Measurements from ENCODE around the gene ZNF678.
"Not testable (repeated sequence)": the region's sequence is repeated elsewhere in the genome, so short reads cannot be mapped to it uniquely, and the experiment has no call there.

ZNF678 gene

DNA sequence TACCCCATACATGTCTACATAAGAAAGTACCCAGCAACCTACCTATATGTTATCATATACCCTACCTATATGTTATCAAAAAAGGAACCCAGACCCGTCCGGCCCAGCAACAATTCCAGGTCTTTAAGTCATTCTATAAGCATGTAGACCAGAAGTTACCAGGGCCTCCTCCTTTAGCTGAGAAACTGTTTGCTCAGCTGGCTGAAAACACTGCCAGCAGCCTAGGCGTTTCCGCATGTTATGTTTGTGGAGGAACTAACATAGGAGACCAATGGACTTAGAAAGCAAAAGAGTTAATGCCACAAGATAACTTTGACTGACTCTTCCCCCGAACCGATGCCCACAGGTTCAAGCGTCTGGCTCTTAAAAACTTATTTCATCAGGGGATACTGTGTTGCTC lies 7.1 kb upstream of the ZNF678 start:
- DNase-seq, result no peak

DNA sequence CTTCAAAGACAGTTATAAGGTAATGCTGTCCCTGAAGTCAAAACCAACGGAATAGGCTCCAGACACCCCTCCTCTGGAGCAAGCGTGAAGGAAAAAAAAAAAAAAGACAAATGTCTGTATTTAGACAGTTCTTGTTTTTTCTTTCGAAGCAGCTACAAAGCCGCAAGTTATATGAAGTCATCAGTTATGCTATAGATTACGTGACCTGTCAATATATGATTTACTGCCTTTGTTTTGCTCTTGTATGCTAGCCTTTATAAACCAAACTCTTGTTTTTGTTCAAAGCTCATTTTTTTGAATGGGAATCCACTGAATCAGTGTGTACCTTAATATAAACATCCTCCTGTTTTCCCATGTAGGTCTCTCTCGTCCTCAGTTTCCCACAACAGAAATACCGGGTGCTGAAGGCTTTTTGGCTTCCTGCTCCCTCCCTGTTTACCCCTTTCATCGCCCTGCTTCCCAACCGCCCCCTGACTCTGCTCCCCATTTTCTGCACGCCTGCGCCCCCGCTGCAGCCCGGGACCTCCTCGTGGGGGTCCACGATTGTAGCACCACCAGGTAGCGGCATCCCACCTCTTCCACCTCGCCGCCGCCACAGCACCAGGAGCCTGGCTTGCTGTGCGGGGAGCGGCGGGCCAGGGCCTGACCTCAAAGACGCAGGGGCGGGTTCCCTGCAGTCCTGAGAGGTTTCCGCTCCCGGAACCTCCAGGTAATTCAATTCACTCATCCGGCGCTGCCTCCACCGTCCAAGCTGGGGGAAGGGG lies 5.2 kb upstream of the ZNF678 start:
- DNase-seq, result no peak

DNA sequence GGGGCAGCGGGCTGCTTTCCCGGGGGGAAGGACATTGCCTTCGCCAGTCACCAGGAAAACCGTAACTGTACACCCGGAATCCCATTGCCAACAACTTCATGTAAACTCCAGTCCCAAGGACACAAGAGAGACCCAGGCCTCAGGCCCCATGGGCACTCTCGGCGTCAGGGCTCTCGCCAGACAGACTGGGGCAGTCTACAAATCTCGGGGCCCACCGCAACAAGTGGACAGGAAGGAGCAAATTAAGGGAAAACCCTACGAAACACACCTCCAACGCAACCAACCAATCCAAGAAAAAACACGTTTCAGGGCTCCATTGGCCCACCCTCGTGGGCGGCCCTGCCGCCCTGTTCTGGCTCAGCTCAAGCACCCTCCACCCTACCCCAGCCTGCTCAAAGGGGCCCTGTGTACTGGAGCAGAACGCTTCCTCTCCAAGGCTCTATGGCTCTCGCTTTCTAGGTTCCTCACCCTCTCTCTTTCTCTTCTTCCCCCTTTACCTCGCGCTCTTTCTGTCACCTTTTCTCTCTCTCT lies 4.6 kb upstream of the ZNF678 start:
- no peak for DNase-seq

DNA sequence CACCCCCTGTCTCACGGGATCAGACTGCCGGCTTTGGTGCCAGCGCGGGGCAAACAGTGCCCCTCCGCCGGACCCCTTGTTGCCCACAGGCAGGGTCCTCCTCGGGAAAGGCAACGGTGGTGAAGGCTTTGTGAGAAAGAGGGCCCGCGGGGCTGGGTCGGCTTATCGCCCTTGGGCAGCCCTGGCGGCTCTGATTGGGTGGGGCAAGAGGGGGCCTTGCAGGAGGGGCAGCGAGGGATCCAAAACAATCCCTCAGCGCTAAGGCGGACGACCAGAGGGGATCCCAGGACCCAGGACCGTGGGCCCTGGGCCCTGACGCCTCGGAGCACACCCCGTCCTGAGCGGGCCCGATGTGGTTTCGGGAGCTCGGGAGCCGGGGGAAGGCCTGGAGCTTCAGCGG lies 3.9 kb upstream of the ZNF678 start:
- DNase-seq, result no peak

DNA sequence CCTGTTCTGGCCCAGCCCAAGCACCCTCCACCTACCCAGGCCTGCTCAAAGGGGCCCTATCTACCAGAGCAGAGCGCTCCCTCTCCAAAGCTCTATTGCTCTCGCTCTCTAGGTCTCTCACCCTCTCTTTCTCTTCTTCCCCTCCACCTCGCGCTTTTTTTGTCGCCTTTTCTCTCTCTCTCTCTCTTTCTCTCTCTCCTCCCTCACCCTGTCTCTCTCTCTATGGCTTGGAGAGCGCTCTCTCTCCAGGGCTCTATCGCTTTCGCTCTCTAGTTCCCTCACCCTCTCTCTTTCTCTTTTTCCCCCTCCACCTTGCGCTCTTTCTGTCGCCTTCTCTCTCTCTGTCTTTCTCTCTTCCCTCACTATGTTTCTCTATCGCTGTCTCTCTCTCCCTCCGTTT lies 3.4 kb upstream of the ZNF678 start:
- no peak for DNase-seq

DNA sequence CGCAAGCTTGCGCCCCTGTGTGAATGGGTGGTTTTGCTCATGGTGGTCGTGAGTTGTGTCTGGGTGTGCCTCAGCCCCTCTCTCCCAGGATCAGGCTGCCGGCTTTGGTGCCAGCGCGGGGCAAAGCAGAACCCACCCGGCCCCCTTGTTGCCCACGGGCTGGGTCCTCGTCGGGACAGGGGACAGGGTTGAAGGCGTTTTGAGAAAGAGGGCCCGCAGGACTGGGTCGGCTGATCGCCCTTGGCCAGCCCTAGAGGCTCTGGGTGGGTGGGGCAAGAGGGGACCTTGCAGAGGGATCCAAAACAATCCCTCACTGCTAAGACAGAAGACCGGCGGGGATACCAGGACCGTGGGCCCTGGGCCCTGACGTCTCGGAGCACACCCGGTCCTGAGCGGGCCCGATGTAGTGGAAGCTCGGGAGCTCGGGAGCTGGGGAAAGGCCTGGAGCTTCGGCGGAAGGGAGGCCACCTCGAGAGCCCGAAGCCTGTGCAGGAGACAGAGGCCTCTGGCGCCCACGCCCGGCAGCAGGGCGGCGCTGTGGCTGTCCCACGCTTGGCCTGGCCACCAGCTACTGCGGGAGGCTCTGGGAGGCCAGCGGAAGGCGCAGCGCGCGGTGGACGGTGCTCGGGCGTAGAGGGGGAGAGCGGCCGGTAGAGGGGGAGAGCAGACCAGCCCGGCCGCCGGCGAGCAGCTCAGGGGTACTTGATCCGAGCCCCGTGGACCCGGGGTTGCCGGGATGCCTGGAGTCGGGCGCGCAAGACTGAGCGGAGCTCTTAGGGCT lies 2.8 kb upstream of the ZNF678 start:
- DNase-seq, result no peak

DNA sequence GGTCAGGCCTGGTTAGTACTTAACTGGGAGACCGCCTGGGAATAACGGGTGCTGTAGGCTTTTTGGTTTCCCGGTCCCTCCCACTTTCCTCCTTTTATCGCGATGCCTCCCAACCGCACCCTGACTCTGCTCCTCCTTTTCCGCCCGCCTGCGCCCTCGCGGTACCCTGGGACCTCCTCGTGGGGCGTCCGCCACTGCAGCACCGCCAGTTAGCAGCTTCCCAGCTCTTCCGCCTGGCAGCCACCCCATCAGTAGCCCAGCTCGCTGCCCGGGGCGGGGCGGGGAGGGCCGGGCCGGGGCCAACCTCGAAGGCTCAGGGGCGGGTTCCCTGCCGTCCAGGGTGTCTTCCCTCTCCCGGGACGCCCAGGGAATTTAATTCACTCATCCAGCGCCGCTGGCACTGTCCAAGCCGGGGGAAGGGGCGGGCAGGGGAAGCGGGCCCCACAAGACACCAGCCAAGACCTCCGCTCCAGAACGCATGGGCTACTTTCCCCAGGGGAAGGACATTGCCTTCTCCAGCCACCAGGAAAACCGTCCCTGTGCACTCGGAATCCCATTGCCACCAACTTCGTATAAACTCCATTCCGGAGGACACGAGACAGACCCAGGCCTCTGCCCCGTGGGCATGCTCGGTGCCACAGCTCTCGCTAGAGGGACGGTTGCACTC lies 2.0 kb upstream of the ZNF678 start:
- no peak for DNase-seq

DNA sequence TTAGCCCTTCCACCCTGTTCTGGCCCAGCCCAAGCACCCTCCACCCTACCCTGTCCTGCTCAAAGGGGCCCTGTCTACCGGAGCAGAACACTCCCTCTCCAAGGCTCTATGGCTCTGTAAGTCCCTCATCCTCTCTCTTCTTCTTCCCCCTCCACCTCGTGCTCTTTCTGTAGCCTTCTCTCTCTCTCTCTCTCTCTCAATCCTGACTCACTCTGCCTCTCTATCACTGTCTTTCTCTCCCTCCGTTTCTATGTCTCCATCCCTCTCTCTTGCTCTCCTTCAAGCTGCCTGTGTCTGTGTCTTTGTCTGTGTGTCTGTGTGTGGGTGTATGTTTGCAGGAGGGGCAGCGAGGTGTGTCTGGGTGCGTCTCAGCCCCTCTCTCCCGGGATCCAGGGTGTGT lies 1.3 kb upstream of the ZNF678 start:
- DNase-seq, result no peak

DNA sequence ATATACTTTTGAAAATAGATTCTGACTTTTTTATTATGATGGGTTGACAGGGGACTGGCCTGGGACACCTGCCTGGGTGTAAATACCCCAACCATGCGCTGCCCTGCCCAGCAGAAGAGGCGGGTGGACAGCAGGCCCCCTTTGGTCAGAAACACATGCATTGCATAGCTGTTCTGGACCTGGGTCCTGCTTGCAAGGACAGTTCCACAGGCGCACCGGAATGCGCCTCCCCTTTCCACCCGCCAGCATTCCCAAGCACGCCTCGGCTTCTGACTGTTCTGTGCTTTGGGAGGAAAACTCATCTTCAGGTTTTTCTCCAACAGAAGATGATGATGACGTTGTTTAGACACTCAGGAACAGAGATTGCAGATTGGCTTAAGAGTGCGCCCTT lies 428 bp upstream of the ZNF678 start:
- DNase-seq, result no peak

DNA sequence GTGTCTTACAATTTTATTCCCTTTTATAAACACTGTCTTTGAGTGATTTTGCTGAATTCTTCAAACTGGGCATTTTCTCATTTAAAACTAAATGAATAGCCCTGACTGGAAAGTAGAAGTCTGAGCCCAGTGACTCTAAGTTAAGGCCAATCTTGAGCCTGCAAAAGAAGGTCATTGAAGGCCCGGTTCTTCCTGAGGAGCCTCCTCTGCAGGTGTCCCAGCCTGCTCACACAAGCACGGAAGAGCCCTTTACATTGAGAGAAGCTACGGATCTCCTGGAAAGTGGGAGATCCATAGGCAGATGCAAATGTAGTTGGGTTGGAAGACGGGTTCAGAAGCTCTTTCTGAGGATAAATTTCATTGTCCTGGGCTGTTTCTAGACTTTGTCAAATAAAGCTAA lies 3.9 kb downstream of the ZNF678 start:
- DNase-seq, result no peak

DNA sequence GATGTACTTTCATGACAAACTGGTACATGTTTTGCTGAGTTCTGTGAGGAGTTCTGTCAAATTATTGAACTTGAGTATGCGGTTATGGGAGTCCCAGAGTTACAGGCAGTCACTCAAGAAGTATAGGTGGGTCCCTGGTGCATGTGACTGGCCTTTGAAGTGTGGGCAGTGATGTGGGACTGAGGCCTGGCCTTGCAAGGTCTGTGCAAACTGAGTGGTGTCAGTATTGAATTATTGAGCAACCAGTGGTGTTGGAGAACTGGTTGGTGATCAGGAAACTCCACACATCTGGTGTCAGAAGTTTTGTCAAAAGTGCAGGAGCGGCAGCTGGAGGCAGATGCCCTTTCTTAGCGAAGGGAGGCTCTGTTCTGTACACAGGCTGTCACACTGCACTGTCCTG lies 5.2 kb downstream of the ZNF678 start:
- no peak for DNase-seq

DNA sequence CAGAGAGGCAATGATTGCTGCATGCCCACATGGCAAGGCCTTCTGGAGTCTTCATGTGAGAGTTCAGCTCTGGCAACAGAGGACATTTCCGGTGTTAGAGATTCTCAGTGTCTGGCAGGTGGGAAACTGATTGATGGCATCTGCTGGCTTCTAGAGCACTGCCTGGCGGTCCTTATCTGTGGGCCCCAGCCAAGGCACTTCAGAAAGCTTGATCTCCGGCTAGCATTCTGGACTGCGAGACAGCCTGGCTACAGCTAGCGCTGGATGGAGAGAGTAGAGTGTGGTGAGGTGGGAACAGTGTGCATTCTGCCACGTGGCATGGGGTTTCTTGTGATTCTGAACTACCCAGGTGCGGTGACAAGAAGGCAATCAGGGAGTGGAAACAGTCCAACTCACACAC lies 9.4 kb downstream of the ZNF678 start:
- no peak for DNase-seq

DNA sequence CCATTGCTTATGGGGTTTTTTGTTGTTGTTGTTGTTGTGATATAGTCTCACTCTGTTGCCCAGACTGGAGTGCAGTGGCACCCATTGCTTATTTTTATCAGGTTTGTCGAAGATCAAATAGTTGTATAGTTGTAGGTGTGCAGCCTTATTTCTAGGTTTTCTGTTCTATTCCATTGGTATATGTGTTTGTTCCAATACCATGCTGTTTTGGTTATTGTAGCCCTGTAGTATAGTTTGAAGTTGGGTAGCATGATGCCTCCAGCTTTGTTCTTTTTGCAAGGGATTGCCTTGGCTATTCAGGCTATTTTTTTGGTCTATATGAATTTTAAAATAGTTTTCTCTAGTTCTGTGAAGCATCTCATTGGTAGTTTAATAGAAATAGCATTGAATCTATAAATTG lies 11.6 kb downstream of the ZNF678 start:
- DNase-seq, result no peak

DNA sequence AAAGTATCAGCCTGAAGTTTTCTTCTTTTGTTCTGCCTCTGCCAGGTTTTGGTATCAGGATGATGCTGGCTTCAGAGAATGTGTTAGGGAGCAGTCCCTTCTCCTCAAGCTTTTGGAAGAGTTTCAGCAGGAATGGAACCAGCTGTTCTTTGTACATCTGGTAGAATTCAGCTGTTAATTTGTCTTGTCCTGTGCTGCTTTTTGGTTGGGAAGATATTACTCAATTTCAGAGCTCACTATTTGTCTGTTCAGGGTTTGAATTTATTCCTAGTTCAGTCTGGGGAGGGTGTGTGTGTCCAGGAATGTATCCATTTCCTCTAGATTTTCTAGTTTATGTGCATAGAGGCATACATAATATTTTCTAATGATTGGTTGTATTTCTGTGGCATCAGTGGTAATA lies 12.8 kb downstream of the ZNF678 start:
- no peak for DNase-seq

DNA sequence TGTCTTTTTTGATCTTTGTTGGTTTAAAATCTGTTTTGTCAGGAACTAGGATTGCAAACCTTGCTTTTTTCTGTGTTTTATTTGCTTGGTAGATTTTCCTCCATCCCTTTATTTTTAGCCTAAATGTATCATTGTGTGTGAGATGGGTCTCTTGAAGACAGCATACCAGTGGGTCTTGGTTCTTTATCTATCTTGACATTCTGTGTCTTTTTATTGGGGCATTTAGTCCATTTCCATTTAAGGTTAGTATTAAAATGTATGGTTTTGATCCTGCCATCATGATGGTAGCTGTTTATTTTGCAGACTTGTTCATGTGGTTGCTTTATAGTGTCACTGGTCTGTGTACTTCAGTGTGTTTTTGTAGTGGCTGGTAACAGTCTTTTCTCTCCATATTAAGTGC lies 14.1 kb downstream of the ZNF678 start:
- DNase-seq, result no peak

DNA sequence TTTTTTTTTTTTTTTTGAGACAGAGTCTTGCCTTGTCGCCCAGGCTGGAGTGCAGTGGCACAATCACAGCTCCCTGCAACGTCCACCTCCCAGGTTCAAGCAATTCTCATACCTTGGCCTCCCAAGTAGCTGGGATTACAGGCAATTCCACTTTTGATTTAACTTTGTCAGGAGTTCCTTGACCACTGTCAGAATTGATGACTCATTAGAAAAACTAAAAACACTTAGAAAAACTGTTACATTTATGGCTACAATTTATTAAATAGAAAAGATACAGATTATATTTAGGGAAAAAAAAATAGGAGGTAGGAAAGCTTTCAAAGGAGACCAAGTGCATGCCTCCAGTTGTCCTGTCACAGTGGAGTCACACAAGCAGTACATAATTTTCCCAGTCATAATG lies 20.0 kb downstream of the ZNF678 start:
- DNase-seq, result no peak

DNA sequence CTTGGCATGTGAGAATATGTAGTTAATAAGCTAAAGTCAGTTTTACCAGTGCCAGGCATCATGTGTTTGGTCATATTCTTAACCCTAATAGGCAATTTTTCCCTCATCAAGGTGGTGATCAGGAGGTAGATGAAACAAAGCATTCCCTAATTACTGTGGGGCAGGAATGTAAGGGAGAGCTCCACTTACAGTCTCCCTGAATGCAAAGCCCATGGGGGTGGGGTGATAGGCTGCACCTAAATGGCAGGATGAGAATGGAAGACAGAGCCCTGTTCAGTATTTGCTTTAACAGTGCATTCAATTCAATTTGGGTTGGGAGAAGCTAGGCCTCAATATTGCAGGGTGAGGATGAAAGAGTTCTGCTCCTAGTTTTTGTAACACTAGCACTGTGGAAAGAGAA lies 23.4 kb downstream of the ZNF678 start:
- DNase-seq, result no peak

DNA sequence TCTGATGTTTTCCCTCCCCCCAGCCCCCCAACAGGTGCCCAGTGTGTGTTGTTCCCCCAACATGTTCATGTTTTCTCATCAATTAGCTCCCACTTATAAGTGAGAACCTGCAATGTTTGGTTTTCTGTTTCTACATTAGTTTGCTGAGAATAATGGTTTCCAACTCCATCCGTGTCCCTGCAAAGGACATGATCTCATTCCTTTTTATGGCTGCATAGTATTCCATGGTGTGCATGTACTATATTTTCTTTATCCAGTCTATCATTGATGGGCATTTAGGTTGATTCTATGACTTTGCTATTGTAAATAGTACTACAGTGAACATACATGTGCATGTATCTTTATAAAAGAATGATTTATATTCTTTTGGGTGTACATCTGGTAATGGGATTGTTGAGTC lies 24.6 kb downstream of the ZNF678 start:
- DNase-seq, result no peak

DNA sequence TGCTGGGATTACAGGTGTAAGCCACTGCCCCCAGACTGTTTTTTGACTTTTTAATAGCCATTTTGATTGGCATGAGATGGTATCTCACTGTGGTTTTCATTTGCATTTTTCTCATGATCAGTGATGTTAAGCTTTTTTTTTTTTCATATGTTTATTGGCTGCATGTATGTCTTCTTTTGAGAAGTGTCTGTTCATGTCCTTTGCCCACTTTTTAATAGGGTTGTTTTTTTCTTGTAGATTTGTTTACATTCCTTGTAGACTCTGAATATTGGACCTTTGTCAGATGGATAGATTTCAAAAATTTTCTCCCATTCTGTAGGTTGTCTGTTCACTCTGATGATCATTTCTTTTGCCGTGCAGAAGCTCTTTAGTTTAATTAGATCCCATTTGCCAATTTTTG lies 25.4 kb downstream of the ZNF678 start:
- not testable (repeated sequence) for DNase-seq

DNA sequence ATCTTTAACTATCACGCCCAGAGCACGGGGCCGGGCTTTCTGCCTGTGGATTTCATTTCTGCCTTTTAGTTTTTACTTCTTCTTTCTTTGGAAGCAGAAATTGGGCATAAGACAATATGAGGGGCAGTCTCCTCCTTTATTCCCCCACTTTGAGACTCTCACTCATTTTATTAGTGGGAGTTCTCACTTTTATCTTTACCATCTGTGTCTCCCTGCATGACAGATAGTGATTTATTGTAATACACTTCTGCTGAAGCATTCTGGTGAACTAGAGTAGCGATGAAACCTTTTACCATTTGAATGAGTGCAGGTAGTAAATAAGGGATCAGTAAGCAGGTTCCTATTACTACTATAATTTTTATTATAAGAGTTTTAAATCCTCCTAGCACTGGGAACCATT lies 26.4 kb downstream of the ZNF678 start:
- DNase-seq, result not testable (repeated sequence)

DNA sequence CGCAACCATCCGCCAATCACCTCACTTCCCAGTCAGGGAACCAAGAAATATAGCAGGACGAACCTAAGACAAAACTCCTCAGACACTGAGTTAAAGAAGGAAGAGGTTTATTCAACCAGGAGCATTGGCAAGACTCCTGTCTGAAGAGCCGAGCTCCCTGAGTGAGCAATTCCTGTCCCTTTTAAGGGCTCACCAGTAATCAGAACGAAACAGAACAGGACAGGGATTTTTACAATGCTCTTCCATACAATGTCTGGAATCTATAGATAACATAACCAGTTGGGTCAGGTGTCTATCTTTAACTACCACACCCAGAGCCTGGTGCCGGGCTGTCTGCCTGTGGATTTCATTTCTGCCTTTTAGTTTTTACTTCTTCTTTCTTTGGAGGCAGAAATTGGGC lies 32.9 kb downstream of the ZNF678 start:
- DNase-seq, result not testable (repeated sequence)

DNA sequence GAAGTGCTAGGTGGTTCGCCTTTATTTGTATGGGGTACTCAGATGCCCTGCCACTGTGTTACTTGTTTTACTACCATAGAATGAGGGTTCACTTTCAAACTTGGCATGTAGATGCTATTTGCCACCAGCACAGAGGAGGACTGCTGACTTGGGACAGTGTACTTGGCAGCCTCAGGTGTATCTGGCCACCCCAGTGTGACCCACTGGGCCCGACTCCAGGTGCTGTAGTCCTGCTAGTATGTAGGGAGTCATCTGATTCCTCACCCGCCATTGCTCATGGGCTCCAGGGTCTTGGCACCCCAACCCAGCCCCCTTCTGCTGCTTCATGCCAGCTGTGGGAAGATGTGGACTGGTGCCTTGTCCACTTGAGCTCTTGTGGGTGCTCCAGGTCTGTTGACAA lies 40.0 kb downstream of the ZNF678 start:
- no peak for DNase-seq

DNA sequence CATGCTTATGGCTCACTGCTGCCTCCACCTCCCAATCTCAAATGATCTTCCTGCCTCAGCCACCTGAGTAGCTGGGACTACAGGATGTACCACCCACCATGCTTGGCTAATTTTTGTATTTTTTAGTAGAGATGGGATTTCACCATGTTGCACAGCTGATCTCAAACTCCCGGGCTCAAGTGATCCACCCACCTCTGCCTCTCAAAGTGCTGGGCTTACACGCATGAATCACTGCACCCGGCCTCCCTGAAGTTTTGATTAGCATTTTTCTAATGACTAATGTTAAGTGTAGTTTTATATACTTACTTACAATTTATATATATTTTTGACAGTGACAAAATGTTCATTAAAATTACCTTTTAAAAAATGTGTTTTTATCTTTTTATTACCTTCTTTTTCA lies 41.1 kb downstream of the ZNF678 start:
- no peak for DNase-seq

DNA sequence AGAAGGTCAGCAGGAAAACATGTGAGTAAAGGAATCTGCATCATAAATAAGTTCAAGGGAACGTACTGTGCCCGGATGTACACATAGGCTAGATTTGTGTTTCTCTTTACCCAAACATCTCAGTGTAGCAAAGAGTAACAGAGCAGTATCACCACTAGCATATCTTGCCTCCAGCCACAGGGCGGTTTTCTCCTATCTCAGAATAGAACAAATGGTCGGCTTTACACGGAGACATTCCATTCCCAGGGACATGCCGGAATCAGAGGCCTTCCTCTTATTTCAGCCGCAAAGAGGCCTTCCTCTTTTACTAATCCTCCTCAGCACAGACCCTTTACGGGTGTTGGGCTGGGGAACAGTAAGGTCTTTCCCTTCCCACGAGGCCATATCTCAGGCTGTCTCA lies 42.9 kb downstream of the ZNF678 start:
- not testable (repeated sequence) for DNase-seq

Data from NCI-H1105 treated with DMSO at 0.1 percent for 48 hours (cell line).